Omental fat pad (tissue), 4 donors: ENCODE measurements around the gene JPH3. TPM values are rescaled to one million over a fixed set of nuclear protein-coding genes. Genes with fewer than 3 reads are reported as not detected.

Experiments
- ATAC-seq: fragments of 150-250 bp; one replicate; pipeline ENCODE4 v1.9.1; 2016; ENCODE audit warnings: mild to moderate bottlenecking, moderate library complexity; ENCODE audit not compliant: low FRiP score
- DNase-seq: peaks from one replicate; pipeline ENCODE4 v3.0.0-alpha.2; 2019; ENCODE audit warnings: low spot score
- CTCF ChIP-seq, 3 donors: fragments of 450-650 bp; IDR thresholded peaks; one replicate each; pipeline ENCODE4 v1.5.1; 2016 to 2017; ENCODE audit warnings: antibody characterized with exemption in 3 of 3, mild to moderate bottlenecking in 3 of 3, moderate library complexity in 2 of 3
- total RNA-seq, 4 donors: library from RNA; depleted of rRNA; stranded (reverse); fragments of >200 nt; gene quantifications; one replicate each; pipeline ENCODE4 v1.1.0, GENCODE V29; 2016

JPH3 gene
- total RNA-seq, 4 donors from 2014 or later: 0.32 TPM; not detected in 3

- TF ChIP-seq CTCF (IDR thresholded peaks at IDR 0.05): no peak
- ATAC-seq (no peak), DNase-seq (no peak)
Observed at GRCh38 chr16:87689956-87690465, 87.7 kb downstream of the JPH3 start.

GRCh38 chr16:87690911-87691685, 88.8 kb downstream of the JPH3 start:
- TF ChIP-seq CTCF (IDR thresholded peaks at IDR 0.05): no peak
- DNase-seq: no peak
- ATAC-seq: no peak

- DNase-seq (no peak), ATAC-seq (no peak)
- TF ChIP-seq CTCF (IDR thresholded peaks at IDR 0.05): no peak
Observed at GRCh38 chr16:87691686-87692079, 89.4 kb downstream of the JPH3 start.

GRCh38 chr16:87692176-87692575, 89.9 kb downstream of the JPH3 start:
- TF ChIP-seq CTCF (IDR thresholded peaks at IDR 0.05): no peak
- ATAC-seq (peak; percentile 4), DNase-seq (no peak)

- TF ChIP-seq CTCF (IDR thresholded peaks at IDR 0.05): no peak
- no peak for ATAC-seq
- no peak for DNase-seq
Observed at GRCh38 chr16:87692756-87693155, 90.4 kb downstream of the JPH3 start.

- no peak for TF ChIP-seq CTCF (IDR thresholded peaks at IDR 0.05)
Observed at GRCh38 chr16:87693827-87694226, 91.5 kb downstream of the JPH3 start.

More at GRCh38 chr16:87693827-87694226, 91.5 kb downstream of the JPH3 start:
- ATAC-seq (no peak), DNase-seq (no peak)
